ENCODE measurements around the gene SARS1.
A peak's percentile ranks its signal among the peaks of the same experiment; 100 is the strongest.
"Not testable (repeated sequence)": the region's sequence is repeated elsewhere in the genome, so short reads cannot be mapped to it uniquely, and the experiment has no call there.

SARS1 gene

DNA sequence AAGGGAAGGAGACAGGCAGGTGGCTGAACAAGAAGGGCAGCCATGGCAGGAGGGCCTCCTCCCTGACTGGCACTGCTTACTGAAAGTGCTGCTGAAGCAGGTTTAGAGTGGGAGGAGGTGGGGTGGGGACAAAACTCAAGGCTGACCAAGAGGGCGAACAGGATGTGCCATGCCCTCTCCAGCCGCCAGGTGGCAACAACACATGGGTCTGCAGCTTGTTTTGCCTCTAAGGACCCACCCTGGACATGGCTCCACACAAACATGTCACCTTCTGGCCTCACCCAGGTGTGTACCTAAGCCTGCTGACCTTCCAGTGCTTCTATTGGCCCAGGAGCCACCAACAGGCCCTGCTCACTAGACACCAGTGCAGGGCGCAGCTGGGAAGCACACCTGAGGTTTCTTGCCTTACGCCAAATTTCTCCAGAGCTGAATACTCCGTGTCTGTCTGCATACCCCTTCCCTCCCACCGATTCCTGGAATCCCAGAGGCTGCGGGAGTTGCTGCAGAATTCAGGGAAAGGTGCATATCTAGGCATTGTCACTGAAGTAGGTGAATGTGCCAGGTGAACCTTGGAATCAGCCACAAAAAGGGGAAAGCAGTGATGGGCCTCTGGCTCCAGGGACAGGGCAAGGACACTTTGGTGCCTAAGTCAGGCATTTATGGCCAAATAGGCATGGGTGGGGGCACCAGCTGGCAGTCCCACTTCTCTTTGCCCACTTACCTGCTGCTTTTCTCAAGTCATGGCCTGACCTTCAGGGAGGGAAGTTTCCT lies 63.9 kb downstream of the SARS1 start:
- DNase-seq: peak; percentile 53

DNA sequence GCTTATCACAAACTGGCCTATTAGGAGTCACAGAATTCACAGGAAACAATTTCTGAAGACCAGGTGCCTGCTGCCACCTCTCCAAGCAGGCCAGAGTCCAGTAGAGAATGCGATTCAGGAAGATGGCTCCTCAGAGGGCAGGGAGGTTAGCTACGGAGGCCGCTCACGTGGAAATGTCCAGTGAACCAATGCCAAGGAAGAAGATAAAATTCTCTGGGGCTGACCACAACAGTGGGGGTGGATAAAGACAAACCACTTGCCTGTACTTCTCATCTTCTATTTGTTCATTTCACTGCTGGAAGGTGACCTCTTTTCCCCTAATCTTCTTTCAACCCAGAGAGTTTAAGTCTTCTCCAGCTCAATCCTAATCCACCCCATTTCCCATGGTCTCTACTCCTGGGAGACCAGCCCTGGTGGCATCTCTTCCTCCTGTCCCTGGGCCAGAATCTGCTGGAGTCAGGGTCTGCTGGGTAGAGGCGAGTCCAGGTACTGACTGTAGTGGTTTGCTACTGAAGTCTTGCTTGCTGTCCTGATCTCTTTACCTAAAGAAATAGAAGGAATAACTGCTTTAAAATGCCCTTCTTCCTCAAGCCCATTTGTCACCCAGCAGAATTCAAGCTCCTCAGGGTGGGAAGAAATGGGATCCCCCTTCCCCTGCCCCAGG lies 66.0 kb downstream of the SARS1 start:
- DNase-seq: no peak

DNA sequence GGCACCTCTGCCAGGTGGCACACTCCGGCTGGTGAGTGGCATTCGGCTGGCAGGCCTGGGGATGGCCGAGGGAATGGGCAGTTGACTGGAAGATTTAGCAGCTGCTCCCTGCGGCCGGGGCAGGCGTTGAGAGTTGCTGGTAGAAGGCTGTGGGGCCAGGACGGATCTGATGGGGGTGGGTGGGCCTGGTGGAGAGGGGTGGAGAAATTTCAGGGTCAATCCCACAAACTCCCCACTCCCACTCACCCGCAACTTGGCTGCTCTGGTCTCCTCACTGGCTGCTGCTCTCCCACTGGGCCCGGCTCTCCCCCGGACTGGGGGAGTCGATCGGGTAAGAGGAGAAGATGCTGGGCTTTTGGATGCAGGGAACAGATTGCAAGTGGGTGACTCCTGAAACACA lies 67.1 kb downstream of the SARS1 start:
- DNase-seq: no peak

DNA sequence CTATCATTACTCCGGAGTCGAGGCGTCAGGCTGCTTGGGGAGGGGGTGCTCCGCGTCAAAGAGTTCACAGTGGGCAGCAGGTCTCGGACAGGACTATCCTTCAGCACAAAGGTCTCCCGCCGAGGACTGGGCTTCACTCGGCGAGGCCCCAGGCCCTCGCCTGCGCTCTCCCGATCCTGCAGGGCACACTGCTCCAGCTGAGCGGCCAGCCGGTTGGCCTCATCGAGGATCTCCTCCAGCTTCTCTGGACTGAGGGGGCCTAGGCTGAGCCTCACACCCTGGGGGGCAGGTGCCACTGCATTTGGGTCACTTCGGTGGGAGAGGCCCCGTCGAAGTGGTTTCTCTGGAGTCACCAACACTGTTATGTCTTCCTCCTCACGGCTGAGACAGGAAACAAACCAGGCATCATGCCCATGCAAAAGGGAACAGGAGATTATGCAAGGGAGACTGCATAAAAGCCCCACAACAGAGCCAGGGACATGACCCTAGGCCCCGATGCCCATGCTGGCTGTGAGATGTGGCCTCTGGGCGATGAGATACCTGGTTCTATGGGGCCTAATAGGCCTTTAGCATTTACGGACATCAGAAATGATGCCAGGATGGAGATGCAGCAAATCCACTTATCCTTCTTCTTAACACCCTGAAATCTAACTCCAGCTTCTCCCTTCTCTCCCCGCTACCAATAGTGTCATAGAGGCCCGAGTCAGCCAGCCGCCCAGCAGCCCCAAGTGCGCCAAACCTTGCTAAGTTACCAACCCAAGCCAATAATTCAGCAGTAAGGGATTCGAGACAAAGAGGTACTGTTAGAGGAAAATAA lies 68.2 kb downstream of the SARS1 start:
- no peak for DNase-seq

DNA sequence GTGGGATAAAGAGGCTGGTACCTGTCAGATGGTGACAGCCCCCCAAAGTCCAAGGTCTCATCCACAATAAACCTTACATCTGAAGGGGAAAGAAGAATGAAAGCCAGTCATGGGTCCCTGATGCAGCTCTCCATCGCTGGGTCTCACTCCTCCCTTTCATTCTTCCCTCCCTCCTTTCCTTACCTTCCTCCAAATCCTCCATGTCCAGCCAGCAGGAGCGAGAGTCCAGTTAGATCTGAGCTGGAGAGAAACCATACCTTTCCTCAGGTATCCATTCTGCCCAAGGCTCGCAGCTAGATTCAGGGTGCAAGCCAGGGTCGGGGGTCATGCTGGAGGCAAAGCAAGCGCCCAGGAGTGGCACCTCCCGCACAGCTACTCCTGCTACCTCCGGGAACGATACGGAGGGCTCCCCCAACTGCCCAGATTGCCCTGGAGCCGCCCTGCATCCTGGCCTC lies 68.8 kb downstream of the SARS1 start:
- DNase-seq: no peak

DNA sequence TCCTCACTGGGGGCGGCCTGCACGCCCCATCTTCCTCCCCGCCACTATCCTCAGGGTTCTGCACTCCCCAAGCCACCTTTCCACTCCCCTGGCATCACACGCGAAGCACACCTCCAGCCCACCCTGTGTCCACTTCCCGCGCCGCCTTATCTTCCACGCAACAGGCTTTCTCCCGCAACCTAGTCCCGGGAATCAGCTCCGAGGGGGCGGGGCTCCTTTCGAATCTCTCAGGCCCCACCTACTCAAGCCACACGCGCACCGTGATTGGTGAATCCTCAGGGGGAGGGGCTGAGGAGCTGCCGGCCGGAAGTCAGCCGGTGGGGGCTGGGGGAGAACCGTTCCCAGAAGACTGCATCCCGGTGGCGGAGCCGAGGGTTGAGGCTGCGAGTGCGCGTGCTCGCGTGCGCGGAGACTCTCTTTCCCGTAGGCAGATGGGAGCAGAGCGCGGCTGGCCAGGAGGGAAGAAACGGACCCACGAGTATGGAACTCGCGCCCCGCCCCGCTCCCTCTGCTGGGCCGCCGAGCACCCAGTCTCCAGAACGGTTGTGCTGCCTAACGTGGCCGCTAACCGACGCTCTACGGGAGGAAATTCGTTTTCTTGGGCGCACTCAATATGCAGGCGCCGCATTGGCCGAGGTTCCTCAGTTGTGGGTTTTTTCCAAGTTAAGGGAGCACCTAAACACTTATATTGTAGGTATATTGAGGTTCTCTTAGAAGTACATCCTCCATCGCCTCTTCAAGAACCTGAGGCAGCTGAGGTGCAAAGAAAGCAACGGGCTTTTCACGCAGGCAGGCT lies 69.4 kb downstream of the SARS1 start, which contains the start of gene PSRC1:
TSS of gene PSRC1 (minus strand) at position 194 of the 796 bp plus-strand sequence.
- DNase-seq: peak; percentile 96

DNA sequence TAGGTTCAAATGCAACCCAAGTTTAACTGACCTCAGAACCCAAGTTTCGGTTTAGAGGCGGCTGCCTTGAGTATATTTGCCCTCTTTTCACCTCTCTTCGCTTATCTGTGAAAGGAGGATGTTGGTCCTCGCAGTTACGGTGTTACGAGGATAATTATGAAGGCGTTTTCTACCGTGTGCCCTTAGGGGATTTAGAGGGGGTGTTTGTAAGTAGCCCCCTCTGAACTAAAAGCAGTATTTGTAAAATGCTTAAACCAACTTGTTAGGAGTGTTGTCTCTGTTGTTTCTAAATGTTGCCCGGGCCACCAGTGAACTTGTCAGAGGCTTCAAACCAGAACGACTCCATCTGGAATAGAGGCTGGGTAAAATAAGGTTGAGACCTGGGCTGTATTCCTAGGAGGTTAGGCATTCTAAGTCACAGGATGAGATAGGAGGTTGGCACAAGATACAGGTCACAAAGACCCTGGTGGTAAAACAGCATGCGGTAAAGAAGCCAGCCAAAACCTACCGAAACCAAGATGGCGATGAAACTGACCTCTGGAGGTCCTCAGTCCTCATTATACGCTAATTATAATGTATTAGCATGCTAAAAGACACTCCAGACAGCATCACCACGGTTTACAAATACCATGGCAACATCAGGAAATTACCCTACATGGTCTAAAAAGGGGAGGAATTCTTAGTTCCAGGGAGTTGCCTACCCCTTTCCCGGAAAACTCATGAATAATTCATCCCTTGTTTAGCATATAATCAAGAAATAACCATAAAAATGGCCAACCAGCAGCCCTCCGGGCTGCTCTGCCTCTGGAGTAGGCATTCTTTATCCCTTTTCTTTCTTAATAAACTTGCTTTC lies 70.3 kb downstream of the SARS1 start:
- DNase-seq: no peak

DNA sequence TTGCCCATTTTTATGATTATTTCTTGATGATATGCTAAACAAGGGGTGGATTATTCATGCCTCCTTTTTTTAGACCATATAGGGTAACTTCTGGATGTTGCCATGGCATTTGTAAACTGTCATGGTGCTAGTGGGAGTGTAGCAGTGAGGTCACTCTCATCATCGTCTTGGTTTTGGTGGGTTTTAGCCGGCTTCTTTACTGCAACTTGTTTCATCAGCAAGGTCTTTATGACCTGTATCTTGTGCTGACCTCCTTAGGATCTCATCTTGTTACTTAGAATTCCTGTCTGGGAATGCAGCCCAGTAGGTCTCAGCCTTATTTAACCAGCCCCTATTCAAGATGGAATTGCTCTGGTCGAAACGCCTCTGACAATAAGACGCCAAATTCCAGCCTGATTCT lies 73.0 kb downstream of the SARS1 start:
- DNase-seq: not testable (repeated sequence)
